Breast epithelium (tissue), 4 donors: ENCODE results near the gene RAD23B. TPM values are rescaled to one million over a fixed set of nuclear protein-coding genes. Genes with fewer than 3 reads are reported as not detected.
A peak's percentile ranks its signal among the peaks of the same experiment; 100 is the strongest.
"Not testable (repeated sequence)": the region's sequence is repeated elsewhere in the genome, so short reads cannot be mapped to it uniquely, and the experiment has no call there.

ENCODE experiments used
- DNase-seq, 2 donors: peaks; one replicate each; pipeline ENCODE4 v3.0.0-alpha.2; 2019; ENCODE audit warnings: low spot score in 2 of 2
- H3K27ac ChIP-seq, 2 donors: fragments of 200-600 bp; sonication (generic) in 1 of 2; one replicate each; pipeline ENCODE4 v1.5.1; 2016 to 2019; ENCODE audit warnings: mild to moderate bottlenecking in 1 of 2
- H3K27me3 ChIP-seq, 2 donors: fragments of 200-600 bp; sonication (generic) in 1 of 2; one replicate each; pipeline versions ENCODE4 v1.5.1 to v1.6.0; 2017 to 2019; ENCODE audit warnings: control low read depth in 1 of 2, mild to moderate bottlenecking in 1 of 2
- H3K36me3 ChIP-seq: fragments of 200-600 bp; one replicate; pipeline ENCODE4 v1.5.1; 2019
- H3K4me1 ChIP-seq, 2 donors: fragments of 200-600 bp; sonication (generic); one replicate each; pipeline ENCODE4 v1.5.1; 2016 to 2019; ENCODE audit warnings: control low read depth in 1 of 2
- H3K4me3 ChIP-seq, 3 donors: fragments of 200-600 bp; sonication (generic); 1 replicate in 2 of 3; 2 replicates in 1 of 3; pipeline ENCODE4 v1.5.1; 2016 to 2019; ENCODE audit warnings: mild to moderate bottlenecking in 3 of 3, moderate library complexity in 2 of 3
- H3K9me3 ChIP-seq, 2 donors: fragments of 200-600 bp; sonication (generic) in 1 of 2; one replicate each; pipeline ENCODE4 v1.5.1; 2016 to 2019; ENCODE audit warnings: control low read depth in 1 of 2
- POLR2A ChIP-seq: fragments of 450-650 bp; IDR thresholded peaks from one replicate; pipeline ENCODE4 v1.6.1; 2016; ENCODE audit warnings: antibody characterized with exemption, mild to moderate bottlenecking, moderate library complexity
- POLR2AphosphoS5 ChIP-seq, 3 donors: sonication (generic); formaldehyde crosslinking; IDR thresholded peaks; one replicate each; pipeline ENCODE4 v1.6.1; 2017; ENCODE audit warnings: antibody characterized with exemption in 3 of 3
- intact Hi-C: fragments of 100-400 bp; cut with DNase I; formaldehyde crosslinking; loops from one replicate; pipeline ENCODE4 v1.15.1; 2023; ENCODE audit warnings: low total_unique reads
- total RNA-seq, 3 donors: library from RNA; depleted of rRNA; stranded (reverse); fragments of >200 nt; gene quantifications; one replicate each; pipeline ENCODE4 v1.1.0, GENCODE V29; 2016
- TF ChIP-seq, protein P1 (sequence below), 3 donors: fragments of 450-650 bp; IDR thresholded peaks; one replicate each; pipeline ENCODE4 v1.5.1; 2016 to 2017; ENCODE audit warnings: antibody characterized with exemption in 3 of 3, mild to moderate bottlenecking in 3 of 3, moderate library complexity in 3 of 3

RAD23B gene
- total RNA-seq, 3 donors from 2014 or later, result 63.6 to 70.2 (median 68.1) TPM

DNA sequence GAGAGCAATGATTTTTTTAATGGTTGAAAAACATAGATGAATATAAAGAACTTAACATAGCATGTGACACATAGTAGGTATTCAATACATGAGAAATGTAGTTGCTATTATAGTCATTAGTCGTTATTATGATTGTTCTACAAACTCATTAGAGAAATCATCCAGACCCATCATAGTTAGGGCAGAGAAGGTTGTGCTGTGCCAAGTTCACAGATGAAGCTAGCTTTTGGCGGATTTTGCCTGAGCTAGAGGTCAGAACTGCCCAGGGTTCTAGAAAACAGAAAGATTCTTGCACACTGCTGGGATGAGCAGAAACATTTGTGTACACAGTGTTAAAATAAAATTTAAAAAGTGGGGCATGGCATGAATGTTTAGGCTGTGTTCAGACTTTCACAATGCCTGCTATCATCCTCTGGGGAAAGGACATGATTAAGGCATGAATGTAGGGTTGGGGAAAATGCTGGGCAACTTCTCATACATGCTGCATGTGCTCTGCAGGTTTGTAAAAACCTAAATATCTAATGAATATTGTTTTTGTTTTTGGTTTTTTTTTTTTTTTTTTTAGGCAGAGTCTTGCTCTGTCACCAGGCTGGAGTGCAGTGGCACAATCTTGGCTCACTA is 33.3 kb upstream of the RAD23B start:
- H3K27me3 ChIP-seq, result no peaks in the 10 kb centered on the region
- no peaks in the 10 kb centered on the region for H3K9me3 ChIP-seq
- intact Hi-C loops, result loop anchor here (10.0 kb wide), 1 partner anchor 85 kb away; no protein-coding TSS in a partner anchor
- no peak overlapping the region for H3K4me3 ChIP-seq
- DNase-seq, result no peak
- H3K36me3 ChIP-seq, result no peaks in the 10 kb centered on the region
- no peak overlapping the region for H3K27ac ChIP-seq
- TF ChIP-seq, protein P1, sequence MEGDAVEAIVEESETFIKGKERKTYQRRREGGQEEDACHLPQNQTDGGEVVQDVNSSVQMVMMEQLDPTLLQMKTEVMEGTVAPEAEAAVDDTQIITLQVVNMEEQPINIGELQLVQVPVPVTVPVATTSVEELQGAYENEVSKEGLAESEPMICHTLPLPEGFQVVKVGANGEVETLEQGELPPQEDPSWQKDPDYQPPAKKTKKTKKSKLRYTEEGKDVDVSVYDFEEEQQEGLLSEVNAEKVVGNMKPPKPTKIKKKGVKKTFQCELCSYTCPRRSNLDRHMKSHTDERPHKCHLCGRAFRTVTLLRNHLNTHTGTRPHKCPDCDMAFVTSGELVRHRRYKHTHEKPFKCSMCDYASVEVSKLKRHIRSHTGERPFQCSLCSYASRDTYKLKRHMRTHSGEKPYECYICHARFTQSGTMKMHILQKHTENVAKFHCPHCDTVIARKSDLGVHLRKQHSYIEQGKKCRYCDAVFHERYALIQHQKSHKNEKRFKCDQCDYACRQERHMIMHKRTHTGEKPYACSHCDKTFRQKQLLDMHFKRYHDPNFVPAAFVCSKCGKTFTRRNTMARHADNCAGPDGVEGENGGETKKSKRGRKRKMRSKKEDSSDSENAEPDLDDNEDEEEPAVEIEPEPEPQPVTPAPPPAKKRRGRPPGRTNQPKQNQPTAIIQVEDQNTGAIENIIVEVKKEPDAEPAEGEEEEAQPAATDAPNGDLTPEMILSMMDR (IDR thresholded peaks at IDR 0.05), result no peak
- TF ChIP-seq POLR2A, result no peak
- TF ChIP-seq POLR2AphosphoS5 (IDR thresholded peaks at IDR 0.05), result no peak
- no peaks in the 10 kb centered on the region for H3K4me1 ChIP-seq

DNA sequence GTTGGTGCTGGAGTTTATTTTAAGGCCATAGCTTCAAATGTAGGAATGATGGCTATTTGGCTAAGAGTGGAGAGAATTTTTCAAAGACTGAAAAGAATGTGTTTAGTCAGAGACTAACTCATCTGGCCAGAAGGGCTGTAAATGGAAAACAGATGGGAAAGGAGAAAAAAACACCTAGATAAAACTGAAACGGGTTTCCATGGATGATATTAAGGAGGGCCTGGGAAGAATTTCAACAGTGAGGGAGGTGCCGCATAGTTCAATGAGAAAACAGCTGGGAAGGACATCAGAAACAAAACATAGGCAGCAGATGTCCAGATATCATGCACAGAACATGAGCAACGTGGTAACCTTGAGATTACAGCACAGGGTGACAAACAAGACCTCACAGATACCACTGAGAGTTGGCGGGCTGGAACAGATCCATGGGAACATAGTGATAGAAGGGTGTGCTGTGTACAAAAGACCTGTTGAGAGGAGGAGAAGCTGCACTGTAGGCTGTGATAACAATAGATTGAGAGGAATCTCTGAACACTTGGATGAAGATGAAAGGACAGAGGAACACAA is 31.2 kb upstream of the RAD23B start:
- Histone ChIP-seq H3K9me3 (no peaks in the 10 kb centered on the region), H3K4me1 (no peaks in the 10 kb centered on the region), H3K27ac (peak overlapping the region; percentile 46 to 50), H3K4me3 (no peak overlapping the region), H3K27me3 (no peaks in the 10 kb centered on the region), H3K36me3 (no peaks in the 10 kb centered on the region)
- DNase-seq, result no peak
- intact Hi-C loops, result loop anchor here (10.0 kb wide), 1 partner anchor 83 kb away; no protein-coding TSS in a partner anchor
- TF ChIP-seq POLR2AphosphoS5 (IDR thresholded peaks at IDR 0.05) (peak in 1 of 3 donors; percentile 23), POLR2A (no peak)

DNA sequence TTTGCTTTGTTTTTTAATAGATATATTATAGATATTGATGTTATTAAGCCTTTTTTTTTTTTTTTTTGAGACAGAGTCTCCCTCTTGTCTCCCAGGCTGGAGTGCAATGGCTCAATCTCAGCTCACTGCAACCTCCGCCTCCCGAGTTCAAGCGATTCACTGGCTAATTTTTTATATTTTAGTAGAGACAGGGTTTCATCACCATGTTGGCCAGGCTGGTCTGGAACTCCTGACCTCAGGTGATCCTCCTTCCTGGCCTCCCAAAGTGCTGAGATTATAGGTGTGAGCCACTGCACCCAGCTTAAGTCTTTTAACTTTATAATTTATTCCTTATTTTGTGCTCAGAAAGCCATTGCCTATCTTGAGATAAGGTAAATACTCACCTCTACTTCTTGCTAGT is 24.2 kb upstream of the RAD23B start:
- H3K4me3 ChIP-seq, result no peak overlapping the region
- TF ChIP-seq POLR2AphosphoS5 (IDR thresholded peaks at IDR 0.05) (no peak), POLR2A (no peak)
- TF ChIP-seq, protein P1 (IDR thresholded peaks at IDR 0.05), result no peak
- H3K27me3 ChIP-seq, result no peaks in the 10 kb centered on the region
- H3K36me3 ChIP-seq, result no peaks in the 10 kb centered on the region
- H3K4me1 ChIP-seq, result no peaks in the 10 kb centered on the region
- intact Hi-C loops, result loop anchor here (10.0 kb wide), 1 partner anchor 76 kb away; no protein-coding TSS in a partner anchor
- H3K27ac ChIP-seq, result no peak overlapping the region
- H3K9me3 ChIP-seq, result no peaks in the 10 kb centered on the region
- DNase-seq, result no peak

DNA sequence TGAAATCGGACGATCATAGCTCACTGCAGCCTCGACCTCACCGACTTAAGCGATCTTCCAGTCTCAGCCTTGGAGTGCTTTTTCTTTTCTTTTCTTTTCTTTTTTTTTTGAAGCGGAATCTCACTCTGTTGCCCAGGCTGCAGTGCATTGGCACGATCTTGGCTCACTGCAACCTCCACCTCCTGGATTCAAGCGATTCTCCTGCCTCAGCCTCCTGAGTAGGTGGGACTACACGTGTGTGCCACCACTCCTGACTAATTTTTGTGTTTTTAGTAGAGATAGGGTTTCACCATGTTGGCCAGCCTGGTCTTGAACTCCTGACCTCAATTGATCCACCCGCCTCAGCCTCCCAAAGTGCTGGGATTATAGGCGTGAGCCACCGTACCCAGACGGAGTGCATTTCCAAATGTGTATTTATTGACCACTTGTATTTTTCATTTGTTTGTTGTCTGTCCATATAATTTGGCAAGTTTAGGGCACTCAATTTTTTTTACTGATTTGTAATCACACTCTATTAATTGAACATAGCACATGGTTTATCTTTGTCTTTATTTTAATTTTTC is 23.2 kb upstream of the RAD23B start:
- H3K27ac ChIP-seq, DNase-seq, H3K27me3 ChIP-seq, H3K4me3 ChIP-seq, H3K9me3 ChIP-seq, H3K36me3 ChIP-seq, H3K4me1 ChIP-seq: not testable (repeated sequence)
- intact Hi-C loops, result loop anchor here (10.0 kb wide), 1 partner anchor 75 kb away; no protein-coding TSS in a partner anchor

DNA sequence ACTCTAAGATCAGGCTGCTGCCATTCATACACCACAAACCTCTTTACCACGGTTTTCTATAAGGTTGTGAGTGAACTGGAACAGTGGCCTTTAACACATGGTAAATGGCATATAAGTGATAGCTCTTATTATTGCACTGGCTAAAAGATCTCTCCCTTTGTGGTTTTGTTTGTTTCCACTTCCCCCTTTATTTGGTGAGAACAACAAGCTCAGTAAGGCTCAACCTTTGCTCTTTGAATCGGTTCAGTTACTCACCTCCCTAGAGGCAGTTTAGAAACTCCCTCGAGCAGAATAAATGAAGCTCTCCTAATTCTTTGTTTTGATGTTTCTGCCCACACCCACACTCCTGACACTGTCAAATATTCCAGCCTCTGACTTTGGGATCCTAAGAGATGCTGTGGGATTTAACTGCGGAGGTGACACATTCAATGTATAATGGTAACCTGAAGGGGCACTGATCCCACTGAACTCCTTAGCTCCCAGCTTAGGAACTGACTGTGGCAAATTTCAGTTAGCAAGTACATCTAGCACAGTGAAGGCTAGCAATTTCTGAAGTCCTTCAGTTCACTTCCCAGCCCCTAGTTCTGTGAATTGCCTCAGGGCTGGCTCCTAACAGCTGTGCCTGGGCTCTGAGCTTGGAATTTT is 22.5 kb upstream of the RAD23B start:
- Histone ChIP-seq H3K27ac (no peak overlapping the region), H3K9me3 (no peaks in the 10 kb centered on the region), H3K27me3 (no peaks in the 10 kb centered on the region), H3K36me3 (no peaks in the 10 kb centered on the region), H3K4me1 (no peaks in the 10 kb centered on the region), H3K4me3 (no peak overlapping the region)
- TF ChIP-seq POLR2A, result no peak
- TF ChIP-seq, protein P1 (IDR thresholded peaks at IDR 0.05), result no peak
- TF ChIP-seq POLR2AphosphoS5 (IDR thresholded peaks at IDR 0.05), result no peak
- intact Hi-C loops, result no loop called here
- DNase-seq, result no peak

DNA sequence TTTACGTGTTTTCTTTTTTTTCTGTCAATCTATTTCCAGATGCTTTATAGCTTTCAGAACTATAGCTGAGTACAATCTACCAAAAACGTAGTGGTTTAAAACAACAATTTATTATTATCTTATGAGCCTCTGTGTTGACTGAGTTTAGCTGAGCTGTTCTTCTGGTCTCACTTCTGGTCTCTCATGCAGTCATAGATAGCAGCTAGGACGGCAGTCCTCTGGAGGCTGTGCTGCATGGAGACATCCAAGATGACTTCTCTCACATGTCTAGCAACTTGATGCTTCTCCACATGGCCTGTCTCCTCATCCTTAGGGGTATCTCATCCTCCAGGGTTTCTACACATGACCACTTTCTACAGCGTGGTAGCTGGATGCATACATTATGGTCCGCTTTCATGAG is 22.0 kb upstream of the RAD23B start:
- TF ChIP-seq, protein P1 (IDR thresholded peaks at IDR 0.05), result no peak
- TF ChIP-seq POLR2A (no peak), POLR2AphosphoS5 (IDR thresholded peaks at IDR 0.05) (no peak)
- no peaks in the 10 kb centered on the region for H3K9me3 ChIP-seq
- no peaks in the 10 kb centered on the region for H3K36me3 ChIP-seq
- H3K4me3 ChIP-seq, result no peak overlapping the region
- H3K27me3 ChIP-seq, result no peaks in the 10 kb centered on the region
- no peak for DNase-seq
- H3K27ac ChIP-seq, result no peak overlapping the region
- intact Hi-C loops, result no loop called here
- no peaks in the 10 kb centered on the region for H3K4me1 ChIP-seq
